IMR-90 (cell line): ENCODE measurements around the gene TGM5. TPM values are rescaled to one million over a fixed set of nuclear protein-coding genes. Genes with fewer than 3 reads are reported as not detected.

Source experiments
- ATAC-seq: fragments of 200-7000 bp; cut with Tn5 transposase; 2 replicates; pipeline ENCODE4 v1.9.1; 2020; ENCODE audit warnings: low read depth, mild to moderate bottlenecking, moderate library complexity
- BruUV-seq: library from RNA; stranded (reverse); fragments of 400-500 nt; replicated peaks from 2 replicates; lab custom pipeline; 2021; lab: Mats Ljungman, UMichigan
- CTCF ChIA-PET: fragments of 300-600 bp; formaldehyde crosslinking; extraction: SDS; loops from one replicate; lab custom pipeline; 2021; ENCODE audit warnings: antibody characterized with exemption; lab: Yijun Ruan, JAX
- POLR2A ChIA-PET: fragments of 300-600 bp; sonication (Branson Sonifier 250); formaldehyde crosslinking; loops from one replicate; lab custom pipeline; 2022; ENCODE audit warnings: antibody characterized with exemption; ENCODE audit not compliant: unreplicated experiment; lab: Charles Lee
- DNase-seq: peaks from one replicate; pipeline ENCODE4 v3.0.0; 2013
- H2AFZ ChIP-seq: replicated peaks from 2 replicates; pipeline ENCODE3; 2013; ENCODE audit warnings: low read length, mild to moderate bottlenecking; ENCODE audit not compliant: poor library complexity
- H2AK5ac ChIP-seq: 2 replicates; pipeline ENCODE4 v1.6.1; 2013; ENCODE audit warnings: low read depth, low read length, inconsistent platforms
- H2AK9ac ChIP-seq: replicated peaks from 2 replicates; pipeline ENCODE3; 2013; ENCODE audit warnings: mild to moderate bottlenecking, low read depth, low read length, moderate library complexity; ENCODE audit not compliant: poor library complexity
- H2BK120ac ChIP-seq: 2 replicates; pipeline ENCODE4 v1.6.1; 2013; ENCODE audit warnings: low read depth, low read length, inconsistent platforms
- H2BK15ac ChIP-seq: 3 replicates; pipeline ENCODE4 v1.6.1; 2013; ENCODE audit warnings: low read depth, low read length, inconsistent platforms
- H2BK20ac ChIP-seq: 2 replicates; pipeline ENCODE4 v1.6.1; 2013; ENCODE audit warnings: low read depth, mild to moderate bottlenecking, inconsistent platforms, low read length, moderate library complexity
- H2BK5ac ChIP-seq: 2 replicates; pipeline ENCODE4 v1.6.1; 2013; ENCODE audit warnings: mild to moderate bottlenecking, low read depth, low read length, inconsistent platforms; ENCODE audit not compliant: poor library complexity, severe bottlenecking
- H3K14ac ChIP-seq: replicated peaks from 2 replicates; pipeline ENCODE4 v1.6.1; 2013; ENCODE audit warnings: low read depth, low read length, inconsistent platforms
- H3K18ac ChIP-seq: 2 replicates; pipeline ENCODE4 v1.6.1; 2013; ENCODE audit warnings: low read depth, low read length, control low read depth
- H3K23ac ChIP-seq: 2 replicates; pipeline ENCODE4 v1.6.1; 2013; ENCODE audit warnings: low read depth, low read length, inconsistent platforms
- H3K27ac ChIP-seq: 2 replicates; pipeline ENCODE4 v1.5.1; 2013; ENCODE audit warnings: mild to moderate bottlenecking, control low read depth, low read length; ENCODE audit not compliant: insufficient read depth
- H3K27me3 ChIP-seq: 2 replicates; pipeline ENCODE4 v1.6.1; 2013; ENCODE audit warnings: low read length; ENCODE audit not compliant: control insufficient read depth, insufficient read depth
- H3K36me3 ChIP-seq: 2 replicates; pipeline ENCODE4 v1.6.1; 2013; ENCODE audit warnings: low read length, mixed read lengths; ENCODE audit not compliant: control insufficient read depth, insufficient read depth
- H3K4ac ChIP-seq: 2 replicates; pipeline ENCODE4 v1.6.1; 2013; ENCODE audit warnings: low read depth, low read length, inconsistent platforms
- H3K4me1 ChIP-seq: 2 replicates; pipeline ENCODE4 v1.6.1; 2013; ENCODE audit warnings: low read length, mixed read lengths; ENCODE audit not compliant: control insufficient read depth, insufficient read depth
- H3K4me2 ChIP-seq: 2 replicates; pipeline ENCODE4 v1.6.1; 2013; ENCODE audit warnings: low read depth, mild to moderate bottlenecking, control low read depth, low read length, moderate library complexity
- H3K4me3 ChIP-seq: 2 replicates; pipeline ENCODE4 v1.5.1; 2013; ENCODE audit warnings: low read depth, mild to moderate bottlenecking, control low read depth, low read length, moderate library complexity; ENCODE audit not compliant: insufficient read depth
- H3K56ac ChIP-seq: 2 replicates; pipeline ENCODE4 v1.6.1; 2013; ENCODE audit warnings: low read length, inconsistent platforms; ENCODE audit not compliant: insufficient read depth; ENCODE audit errors: extremely low read depth
- H3K79me1 ChIP-seq, 2 experiments: 2 replicates each; pipeline ENCODE4 v1.6.1; 2013; ENCODE audit warnings: low read length in 2 of 2, inconsistent platforms in 1 of 2, low read depth in 1 of 2
- H3K9ac ChIP-seq: 2 replicates; pipeline ENCODE4 v1.6.1; 2013; ENCODE audit warnings: low read depth, low read length, control low read depth
- H3K9me1 ChIP-seq: 2 replicates; pipeline ENCODE4 v1.6.1; 2013; ENCODE audit warnings: low read length, inconsistent platforms; ENCODE audit not compliant: insufficient read depth
- H3K9me3 ChIP-seq: 2 replicates; pipeline ENCODE4 v1.6.1; 2013; ENCODE audit warnings: low read length; ENCODE audit not compliant: control insufficient read depth, insufficient read depth
- H4K20me1 ChIP-seq: 2 replicates; pipeline ENCODE4 v1.6.1; 2013; ENCODE audit warnings: low read length, inconsistent platforms; ENCODE audit not compliant: insufficient read depth
- H4K5ac ChIP-seq: 2 replicates; pipeline ENCODE4 v1.6.1; 2013; ENCODE audit warnings: mild to moderate bottlenecking, low read depth, low read length, control low read depth
- H4K8ac ChIP-seq, 2 experiments: 2 replicates each; pipeline ENCODE4 v1.6.1; 2013; ENCODE audit warnings: low read depth in 2 of 2, low read length in 2 of 2, control low read depth in 1 of 2, inconsistent platforms in 1 of 2
- H4K91ac ChIP-seq: 2 replicates; pipeline ENCODE4 v1.6.1; 2013; ENCODE audit warnings: low read depth, low read length, inconsistent platforms; ENCODE audit not compliant: insufficient read depth
- BHLHE40 ChIP-seq: fragments of 150-350 bp; IDR thresholded peaks from 2 replicates; pipeline ENCODE4 v1.6.1; 2016; ENCODE audit warnings: mild to moderate bottlenecking, low read depth, low read length
- CEBPB ChIP-seq: IDR thresholded peaks from 2 replicates; pipeline ENCODE4 v1.6.1; 2012; ENCODE audit warnings: low read depth, low read length, improper control_type of control experiment
- CHD1 ChIP-seq: IDR thresholded peaks from 2 replicates; pipeline ENCODE4 v1.6.1; 2012; ENCODE audit warnings: low read depth, low read length, improper control_type of control experiment
- FOS ChIP-seq: fragments of 150-350 bp; IDR thresholded peaks from 2 replicates; pipeline ENCODE4 v1.6.1; 2016; ENCODE audit warnings: low read depth, low read length
- MAFK ChIP-seq: IDR thresholded peaks from 2 replicates; pipeline ENCODE4 v1.6.1; 2012; ENCODE audit warnings: low read depth, low read length, improper control_type of control experiment
- MAZ ChIP-seq: IDR thresholded peaks from 2 replicates; pipeline ENCODE4 v1.6.1; 2012; ENCODE audit warnings: low read depth, mild to moderate bottlenecking, low read length, improper control_type of control experiment, moderate library complexity, borderline replicate concordance
- MXI1 ChIP-seq: IDR thresholded peaks from 2 replicates; pipeline ENCODE4 v1.6.1; 2012; ENCODE audit warnings: low read depth, mild to moderate bottlenecking, low read length, moderate library complexity, borderline replicate concordance
- NFE2L2 ChIP-seq: fragments of 150-350 bp; IDR thresholded peaks from 2 replicates; pipeline ENCODE4 v1.6.1; 2016; ENCODE audit warnings: low read depth, mild to moderate bottlenecking, low read length
- POLR2A ChIP-seq: IDR thresholded peaks from 2 replicates; pipeline ENCODE4 v1.6.1; 2012; ENCODE audit warnings: mild to moderate bottlenecking, low read depth, low read length
- RAD21 ChIP-seq: IDR thresholded peaks from 2 replicates; pipeline ENCODE4 v1.6.1; 2012; ENCODE audit warnings: low read length, improper control_type of control experiment
- RCOR1 ChIP-seq: IDR thresholded peaks from 2 replicates; pipeline ENCODE4 v1.6.1; 2012; ENCODE audit warnings: mild to moderate bottlenecking, low read length, improper control_type of control experiment; ENCODE audit not compliant: insufficient replicate concordance
- RFX5 ChIP-seq: IDR thresholded peaks from 2 replicates; pipeline ENCODE4 v1.8.0; 2012; ENCODE audit warnings: low read depth, mild to moderate bottlenecking, low read length, moderate library complexity
- SMC3 ChIP-seq: fragments of 150-350 bp; IDR thresholded peaks from 2 replicates; pipeline ENCODE4 v1.6.1; 2016; ENCODE audit warnings: low read depth, mild to moderate bottlenecking, antibody characterized with exemption, low read length, moderate library complexity
- WGBS, 2 experiments: methylation state at CpG; one replicate each; pipeline versions ENCODE4 v1.1.5 to v1.1.7; 2013; ENCODE audit warnings: missing lambda C conversion rate in 2 of 2; ENCODE audit not compliant: insufficient read length in 1 of 2; ENCODE audit errors: extremely low coverage in 2 of 2; 5-methylcytosine and 5-hydroxymethylcytosine counted together
- dilution Hi-C: fragments of 300-500 bp; cut with HindIII; formaldehyde crosslinking; loops from one replicate; pipeline ENCODE4 v1.14.3; 2018; ENCODE audit warnings: low sequenced_read_pairs; ENCODE audit not compliant: unreplicated experiment
- in situ Hi-C: fragments of 300-500 bp; cut with MboI; formaldehyde crosslinking; loops from 3 replicates; pipeline ENCODE4 v1.14.3; 2019; ENCODE audit warnings: low sequenced_read_pairs, inconsistent platforms, mixed read lengths
- intact Hi-C: fragments of 100-400 bp; cut with micrococcal nuclease; formaldehyde crosslinking; loops from 2 replicates; pipeline ENCODE4 v1.10.0; 2022
- polyA plus RNA-seq, 3 experiments: library from polyadenylated mRNA; depleted of rRNA; stranded (reverse); fragments of >200 nt; gene quantifications; 2 replicates each; pipeline ENCODE4 v1.2.3, GENCODE V29; 2012; ENCODE audit warnings: low replicate concordance in 1 of 3
- total RNA-seq: library from RNA; depleted of rRNA; stranded (reverse); fragments of >200 nt; gene quantifications from 2 replicates; pipeline ENCODE4 v1.2.3, GENCODE V29; 2012
- TF ChIP-seq, protein P1 (sequence below): fragments of 150-350 bp; IDR thresholded peaks from 2 replicates; pipeline ENCODE4 v1.6.1; 2016; ENCODE audit warnings: low read depth, mild to moderate bottlenecking, low read length, moderate library complexity, borderline replicate concordance
- TF ChIP-seq, protein P2 (sequence below): conservative IDR thresholded peaks from 2 replicates; pipeline ENCODE4 v1.5.1; 2012; ENCODE audit warnings: mild to moderate bottlenecking, low read depth, low read length, improper control_type of control experiment
- TF ChIP-seq, protein P3 (sequence below): fragments of 150-350 bp; IDR thresholded peaks from 2 replicates; pipeline ENCODE4 v1.6.1; 2017; ENCODE audit warnings: mild to moderate bottlenecking, antibody characterized with exemption, low read length, low read depth

TGM5 gene
- total and polyA plus RNA-seq, 2 of the 4 experiments (the other 2 are of a cell fraction) = not detected

DNA sequence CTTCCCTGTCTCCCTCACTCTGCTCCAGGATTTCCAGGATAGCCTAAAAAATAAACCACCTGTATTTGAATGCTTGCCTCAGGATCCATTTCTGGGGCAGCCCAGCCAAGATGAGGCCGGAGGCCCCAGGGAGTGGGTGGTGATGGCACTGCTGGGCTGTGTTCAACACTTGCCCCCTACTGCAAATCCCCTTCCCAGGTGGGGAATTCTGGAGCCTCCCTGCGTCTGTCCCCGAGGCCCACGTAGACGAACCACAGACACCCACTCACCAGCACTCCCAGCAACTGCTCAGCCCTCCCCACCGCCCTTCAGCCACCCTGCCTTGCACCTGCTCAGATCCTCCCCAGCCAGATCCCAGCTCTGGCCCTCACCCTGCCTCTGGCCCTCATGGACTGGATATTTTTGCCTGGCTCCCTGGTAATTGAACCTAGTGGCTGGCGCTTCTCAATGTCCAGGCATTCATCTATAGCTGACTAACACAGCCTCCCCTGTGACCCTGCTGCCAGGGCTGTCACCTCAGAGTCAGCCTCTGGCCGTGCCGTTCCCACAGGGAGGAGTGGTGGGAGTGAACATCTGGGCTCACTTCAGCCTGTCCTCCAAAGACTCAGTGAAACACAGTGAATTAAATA is 28.8 kb downstream of the TGM5 start:
- Histone ChIP-seq H2BK5ac (no peak overlapping the region), H3K4me2 (no peak overlapping the region), H4K20me1 (no peaks in the 10 kb centered on the region), H3K56ac (no peak overlapping the region), H3K36me3 (no peaks in the 10 kb centered on the region), H2AK9ac (no peak overlapping the region), H3K18ac (no peak overlapping the region), H3K14ac (no peak overlapping the region), H2AFZ (no peak overlapping the region), H3K9me1 (no peaks in the 10 kb centered on the region; the same call in 1 of the 2 replicates), H3K79me1 (no peaks in the 10 kb centered on the region), H2BK15ac (no peak overlapping the region), H2BK120ac (no peak overlapping the region), H3K27me3 (peaks cover 72% of the 10 kb centered on the region), H3K23ac (no peak overlapping the region), H4K8ac (no peak overlapping the region), H3K4me3 (no peak overlapping the region), H2BK20ac (no peak overlapping the region), H3K9me3 (no peaks in the 10 kb centered on the region), H3K27ac (no peak overlapping the region), H2AK5ac (no peak overlapping the region), H3K4ac (no peak overlapping the region), H4K5ac (no peak overlapping the region), H3K4me1 (no peaks in the 10 kb centered on the region), H4K91ac (no peak overlapping the region), H3K9ac (no peak overlapping the region)
- intact Hi-C loops = no loop called here
- TF ChIP-seq FOS (no peak), POLR2A (no peak), RAD21 (no peak), MXI1 (no peak), NFE2L2 (no peak), SMC3 (no peak), MAFK (no peak), CEBPB (no peak), BHLHE40 (no peak), RFX5 (no peak), MAZ (no peak), RCOR1 (no peak), CHD1 (no peak)
- TF ChIP-seq, protein P1, sequence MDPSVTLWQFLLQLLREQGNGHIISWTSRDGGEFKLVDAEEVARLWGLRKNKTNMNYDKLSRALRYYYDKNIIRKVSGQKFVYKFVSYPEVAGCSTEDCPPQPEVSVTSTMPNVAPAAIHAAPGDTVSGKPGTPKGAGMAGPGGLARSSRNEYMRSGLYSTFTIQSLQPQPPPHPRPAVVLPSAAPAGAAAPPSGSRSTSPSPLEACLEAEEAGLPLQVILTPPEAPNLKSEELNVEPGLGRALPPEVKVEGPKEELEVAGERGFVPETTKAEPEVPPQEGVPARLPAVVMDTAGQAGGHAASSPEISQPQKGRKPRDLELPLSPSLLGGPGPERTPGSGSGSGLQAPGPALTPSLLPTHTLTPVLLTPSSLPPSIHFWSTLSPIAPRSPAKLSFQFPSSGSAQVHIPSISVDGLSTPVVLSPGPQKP = no peak
- TF ChIP-seq, protein P2, sequence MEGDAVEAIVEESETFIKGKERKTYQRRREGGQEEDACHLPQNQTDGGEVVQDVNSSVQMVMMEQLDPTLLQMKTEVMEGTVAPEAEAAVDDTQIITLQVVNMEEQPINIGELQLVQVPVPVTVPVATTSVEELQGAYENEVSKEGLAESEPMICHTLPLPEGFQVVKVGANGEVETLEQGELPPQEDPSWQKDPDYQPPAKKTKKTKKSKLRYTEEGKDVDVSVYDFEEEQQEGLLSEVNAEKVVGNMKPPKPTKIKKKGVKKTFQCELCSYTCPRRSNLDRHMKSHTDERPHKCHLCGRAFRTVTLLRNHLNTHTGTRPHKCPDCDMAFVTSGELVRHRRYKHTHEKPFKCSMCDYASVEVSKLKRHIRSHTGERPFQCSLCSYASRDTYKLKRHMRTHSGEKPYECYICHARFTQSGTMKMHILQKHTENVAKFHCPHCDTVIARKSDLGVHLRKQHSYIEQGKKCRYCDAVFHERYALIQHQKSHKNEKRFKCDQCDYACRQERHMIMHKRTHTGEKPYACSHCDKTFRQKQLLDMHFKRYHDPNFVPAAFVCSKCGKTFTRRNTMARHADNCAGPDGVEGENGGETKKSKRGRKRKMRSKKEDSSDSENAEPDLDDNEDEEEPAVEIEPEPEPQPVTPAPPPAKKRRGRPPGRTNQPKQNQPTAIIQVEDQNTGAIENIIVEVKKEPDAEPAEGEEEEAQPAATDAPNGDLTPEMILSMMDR = no peak
- TF ChIP-seq, protein P3, sequence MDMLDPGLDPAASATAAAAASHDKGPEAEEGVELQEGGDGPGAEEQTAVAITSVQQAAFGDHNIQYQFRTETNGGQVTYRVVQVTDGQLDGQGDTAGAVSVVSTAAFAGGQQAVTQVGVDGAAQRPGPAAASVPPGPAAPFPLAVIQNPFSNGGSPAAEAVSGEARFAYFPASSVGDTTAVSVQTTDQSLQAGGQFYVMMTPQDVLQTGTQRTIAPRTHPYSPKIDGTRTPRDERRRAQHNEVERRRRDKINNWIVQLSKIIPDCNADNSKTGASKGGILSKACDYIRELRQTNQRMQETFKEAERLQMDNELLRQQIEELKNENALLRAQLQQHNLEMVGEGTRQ = no peak
- DNase-seq (no peak), ATAC-seq (no peak)
- WGBS, 2 experiments = 46% methylated on average over 4 of the region's 9 CpGs; no CpG with 5 or more reads in 1 of the 2 experiments
- POLR2A ChIA-PET = no interaction called here
- no TSS peak for BruUV-seq
- CTCF ChIA-PET = no interaction called here
- in situ Hi-C loops = no loop called here
- dilution Hi-C loops = no loop called here
